ENCODE measurements around the gene TMEM135. TPM values are rescaled to one million over a fixed set of nuclear protein-coding genes. Genes with fewer than 3 reads are reported as not detected.
A peak's percentile ranks its signal among the peaks of the same experiment; 100 is the strongest.
"Not testable (repeated sequence)": the region's sequence is repeated elsewhere in the genome, so short reads cannot be mapped to it uniquely, and the experiment has no call there.

The TMEM135 gene
- total RNA-seq, 2 experiments from 2014 or later, result 21.8 to 24.8 TPM

GRCh38 chr11:87026415-87026814, 11.3 kb upstream of the TMEM135 start:
- DNase-seq; H3K36me3 Mint-ChIP-seq (ENCODE audit: low read depth); intact Hi-C loops (cut with micrococcal nuclease); H3K27me3 Mint-ChIP-seq (ENCODE audit: low read depth); H3K27ac Mint-ChIP-seq; H3K4me1 Mint-ChIP-seq (ENCODE audit: low read depth); H3K4me3 Mint-ChIP-seq; H3K9me3 Mint-ChIP-seq: not testable (repeated sequence)
- CTCF ChIA-PET, result interaction anchor here (1.9 kb wide), 1 partner anchor 11 kb away, joined by 8 read pairs; the partner anchor contains the start of gene TMEM135

- Mint-ChIP-seq H3K27me3 (ENCODE audit: low read depth) (no peaks in the 10 kb centered on the region), H3K27ac (no peak overlapping the region), H3K4me3 (no peak overlapping the region), H3K9me3 (no peaks in the 10 kb centered on the region), H3K36me3 (ENCODE audit: low read depth) (no peaks in the 10 kb centered on the region), H3K4me1 (ENCODE audit: low read depth) (peaks cover 4% of the 10 kb centered on the region)
- CTCF ChIA-PET, result no interaction called here
- intact Hi-C loops (cut with micrococcal nuclease), result loop anchor here (1.0 to 10.0 kb wide), 2 partner anchors 8 to 1406 kb away; partner anchors contain the start of genes DLG2 and TMEM126B
- DNase-seq, result no peak
These were observed 7.2 kb upstream of the TMEM135 start for GRCh38 chr11:87030458-87031054.

GRCh38 chr11:87031433-87032170, 6.1 kb upstream of the TMEM135 start:
- no peaks in the 10 kb centered on the region for H3K27me3 Mint-ChIP-seq (ENCODE audit: low read depth)
- DNase-seq, result no peak
- intact Hi-C loops (cut with micrococcal nuclease), result loop anchor here (10.0 kb wide), 1 partner anchor 1407 kb away; the partner anchor contains the start of genes DLG2 and TMEM126B
- peaks cover 7% of the 10 kb centered on the region for H3K4me1 Mint-ChIP-seq (ENCODE audit: low read depth)
- H3K4me3 Mint-ChIP-seq, result no peak overlapping the region
- CTCF ChIA-PET, result interaction anchor here (0.7 kb wide), 1 partner anchor 1287 kb away, joined by 6 read pairs; no protein-coding TSS in a partner anchor
- H3K36me3 Mint-ChIP-seq (ENCODE audit: low read depth), result no peaks in the 10 kb centered on the region
- H3K27ac Mint-ChIP-seq, result no peak overlapping the region
- H3K9me3 Mint-ChIP-seq, result no peaks in the 10 kb centered on the region

GRCh38 chr11:87033561-87033960, 4.2 kb upstream of the TMEM135 start:
- H3K27ac Mint-ChIP-seq, result no peak overlapping the region
- intact Hi-C loops (cut with micrococcal nuclease), result loop anchor here (10.0 kb wide), 1 partner anchor 1409 kb away; the partner anchor contains the start of genes DLG2 and TMEM126B
- DNase-seq, result no peak
- H3K27me3 Mint-ChIP-seq (ENCODE audit: low read depth), result no peaks in the 10 kb centered on the region
- CTCF ChIA-PET, result interaction anchor here (0.6 kb wide), 2 partner anchors 8 to 36 kb away, joined by 3 read pairs; no protein-coding TSS in a partner anchor
- H3K4me3 Mint-ChIP-seq, result no peak overlapping the region
- H3K36me3 Mint-ChIP-seq (ENCODE audit: low read depth), result peaks cover 3% of the 10 kb centered on the region
- H3K4me1 Mint-ChIP-seq (ENCODE audit: low read depth), result peaks cover 13% of the 10 kb centered on the region
- H3K9me3 Mint-ChIP-seq, result no peaks in the 10 kb centered on the region

- no peak overlapping the region for H3K4me3 Mint-ChIP-seq
- no peaks in the 10 kb centered on the region for H3K9me3 Mint-ChIP-seq
- no peaks in the 10 kb centered on the region for H3K27me3 Mint-ChIP-seq (ENCODE audit: low read depth)
- H3K36me3 Mint-ChIP-seq (ENCODE audit: low read depth), result peaks cover 3% of the 10 kb centered on the region
- intact Hi-C loops (cut with micrococcal nuclease), result loop anchor here (2.0 to 10.0 kb wide), 7 partner anchors 81 to 1411 kb away; partner anchors contain the start of genes CTSC, DLG2, FZD4 and PICALM
- DNase-seq, result no peak
- CTCF ChIA-PET, result no interaction called here
- H3K4me1 Mint-ChIP-seq (ENCODE audit: low read depth), result peaks cover 23% of the 10 kb centered on the region
- H3K27ac Mint-ChIP-seq, result no peak overlapping the region
These were observed 1.7 kb upstream of the TMEM135 start for GRCh38 chr11:87035976-87036583.

- intact Hi-C loops (cut with micrococcal nuclease), result loop anchor here (1.0 to 10.0 kb wide), 11 partner anchors 44 to 1412 kb away; partner anchors contain the start of genes CTSC, DLG2, FZD4 and PICALM
- Mint-ChIP-seq H3K4me1 (ENCODE audit: low read depth) (peaks cover 26% of the 10 kb centered on the region), H3K36me3 (ENCODE audit: low read depth) (peaks cover 3% of the 10 kb centered on the region), H3K27me3 (ENCODE audit: low read depth) (no peaks in the 10 kb centered on the region), H3K27ac (no peak overlapping the region), H3K4me3 (peak overlapping the region; percentile 98), H3K9me3 (no peaks in the 10 kb centered on the region)
- peak; percentile 12 for DNase-seq
- CTCF ChIA-PET, result interaction anchor here (0.5 to 1.2 kb wide), 5 partner anchors 10 to 252 kb away, joined by 3 to 8 read pairs (median 3); no protein-coding TSS in a partner anchor
These were observed 831 bp upstream of the TMEM135 start for GRCh38 chr11:87036756-87037449.

GRCh38 chr11:87038235-87038977, 672 bp downstream of the TMEM135 start:
- peak; percentile 20 for DNase-seq
- H3K4me1 Mint-ChIP-seq (ENCODE audit: low read depth), result peaks cover 32% of the 10 kb centered on the region
- peaks cover 7% of the 10 kb centered on the region for H3K36me3 Mint-ChIP-seq (ENCODE audit: low read depth)
- H3K9me3 Mint-ChIP-seq, result no peaks in the 10 kb centered on the region
- intact Hi-C loops (cut with micrococcal nuclease), result loop anchor here (1.0 to 10.0 kb wide), 6 partner anchors 8 to 1414 kb away; partner anchors contain the start of genes CTSC, DLG2, PICALM and TMEM126B
- peak overlapping the region; percentile 98 for H3K4me3 Mint-ChIP-seq
- CTCF ChIA-PET, result no interaction called here
- no peaks in the 10 kb centered on the region for H3K27me3 Mint-ChIP-seq (ENCODE audit: low read depth)
- peak overlapping the region; percentile 88 for H3K27ac Mint-ChIP-seq

- H3K4me1 Mint-ChIP-seq (ENCODE audit: low read depth), result peaks cover 32% of the 10 kb centered on the region
- H3K9me3 Mint-ChIP-seq, result no peaks in the 10 kb centered on the region
- CTCF ChIA-PET, result no interaction called here
- H3K36me3 Mint-ChIP-seq (ENCODE audit: low read depth), result peaks cover 12% of the 10 kb centered on the region
- no peak for DNase-seq
- no peak overlapping the region for H3K27ac Mint-ChIP-seq
- no peaks in the 10 kb centered on the region for H3K27me3 Mint-ChIP-seq (ENCODE audit: low read depth)
- intact Hi-C loops (cut with micrococcal nuclease), result loop anchor here (5.0 to 10.0 kb wide), 5 partner anchors 352 to 1415 kb away; partner anchors contain the start of genes CTSC, DLG2, PICALM and TMEM126B
- H3K4me3 Mint-ChIP-seq, result peak overlapping the region; percentile 98
These were observed 1.6 kb downstream of the TMEM135 start for GRCh38 chr11:87039371-87039770.

- no peaks in the 10 kb centered on the region for H3K9me3 Mint-ChIP-seq
- peaks cover 22% of the 10 kb centered on the region for H3K4me1 Mint-ChIP-seq (ENCODE audit: low read depth)
- no peaks in the 10 kb centered on the region for H3K27me3 Mint-ChIP-seq (ENCODE audit: low read depth)
- no peak overlapping the region for H3K27ac Mint-ChIP-seq
- CTCF ChIA-PET, result no interaction called here
- peaks cover 16% of the 10 kb centered on the region for H3K36me3 Mint-ChIP-seq (ENCODE audit: low read depth)
- H3K4me3 Mint-ChIP-seq, result no peak overlapping the region
- intact Hi-C loops (cut with micrococcal nuclease), result no loop called here
- DNase-seq, result no peak
These were observed 6.2 kb downstream of the TMEM135 start for GRCh38 chr11:87043894-87044293.

GRCh38 chr11:87046824-87047223, 9.1 kb downstream of the TMEM135 start:
- H3K4me1 Mint-ChIP-seq (ENCODE audit: low read depth), result peaks cover 6% of the 10 kb centered on the region
- no peak overlapping the region for H3K4me3 Mint-ChIP-seq
- peaks cover 16% of the 10 kb centered on the region for H3K36me3 Mint-ChIP-seq (ENCODE audit: low read depth)
- intact Hi-C loops (cut with micrococcal nuclease), result no loop called here
- H3K27ac Mint-ChIP-seq, result no peak overlapping the region
- no peak for DNase-seq
- no peaks in the 10 kb centered on the region for H3K9me3 Mint-ChIP-seq
- CTCF ChIA-PET, result interaction anchor here (0.6 kb wide), 1 partner anchor 81 kb away, joined by 3 read pairs; no protein-coding TSS in a partner anchor
- H3K27me3 Mint-ChIP-seq (ENCODE audit: low read depth), result no peaks in the 10 kb centered on the region

GRCh38 chr11:87056091-87056490, 18.4 kb downstream of the TMEM135 start:
- Mint-ChIP-seq H3K4me1 (ENCODE audit: low read depth) (peaks cover 6% of the 10 kb centered on the region), H3K36me3 (ENCODE audit: low read depth) (peaks cover 3% of the 10 kb centered on the region), H3K27ac (no peak overlapping the region), H3K27me3 (ENCODE audit: low read depth) (no peaks in the 10 kb centered on the region), H3K4me3 (no peak overlapping the region), H3K9me3 (no peaks in the 10 kb centered on the region)
- DNase-seq, result no peak
- intact Hi-C loops (cut with micrococcal nuclease), result no loop called here
- CTCF ChIA-PET, result no interaction called here

Measured in activated naive CD4-positive, alpha-beta T cell treated with anti-CD3 and anti-CD28 coated beads for 36 hours (primary cell).